Stimulated activated CD8-positive, alpha-beta memory T cell treated with anti-CD3 and anti-CD28 coated beads, Interleukin-2, amount 100 ng/mL, for 48 hours (primary cell): ENCODE measurements around the gene PRTG.
"Not testable (repeated sequence)": the region's sequence is repeated elsewhere in the genome, so short reads cannot be mapped to it uniquely, and the experiment has no call there.

Source experiments
- DNase-seq, 2 donors: peaks; one replicate each; pipeline ENCODE4 v3.0.0-alpha.2; 2020; ENCODE audit warnings: low read depth in 2 of 2

Gene PRTG

GRCh38 chr15:55696221-55696620 lies 46.7 kb downstream of the PRTG start:
- DNase-seq: no peak

- DNase-seq: no peak
These were observed 47.5 kb downstream of the PRTG start for GRCh38 chr15:55695432-55695831.

- no peak for DNase-seq
These were observed 48.3 kb downstream of the PRTG start for GRCh38 chr15:55694652-55695150.

GRCh38 chr15:55693116-55693515 lies 49.8 kb downstream of the PRTG start:
- DNase-seq: not testable (repeated sequence)

- DNase-seq: no peak
These were observed 55.2 kb downstream of the PRTG start for GRCh38 chr15:55687792-55688191.

GRCh38 chr15:55685286-55685685 lies 57.7 kb downstream of the PRTG start:
- no peak for DNase-seq

GRCh38 chr15:55683376-55683775 lies 59.6 kb downstream of the PRTG start:
- no peak for DNase-seq

GRCh38 chr15:55681631-55682030 lies 61.3 kb downstream of the PRTG start:
- DNase-seq: no peak

GRCh38 chr15:55676507-55676906 lies 66.4 kb downstream of the PRTG start:
- DNase-seq: no peak

- no peak for DNase-seq
These were observed 69.7 kb downstream of the PRTG start for GRCh38 chr15:55673287-55673686.

GRCh38 chr15:55669270-55669669 lies 73.7 kb downstream of the PRTG start:
- DNase-seq: no peak

- no peak for DNase-seq
These were observed 77.2 kb downstream of the PRTG start for GRCh38 chr15:55665605-55666227.

GRCh38 chr15:55661428-55661827 lies 81.5 kb downstream of the PRTG start:
- DNase-seq: no peak

- no peak for DNase-seq
These were observed 82.8 kb downstream of the PRTG start for GRCh38 chr15:55660153-55660552.

- no peak for DNase-seq
These were observed 83.5 kb downstream of the PRTG start for GRCh38 chr15:55659481-55659880.

- DNase-seq: no peak
These were observed 84.1 kb downstream of the PRTG start for GRCh38 chr15:55658886-55659285.

- no peak for DNase-seq
These were observed 88.4 kb downstream of the PRTG start for GRCh38 chr15:55654561-55655031.

GRCh38 chr15:55652909-55653495 lies 90.0 kb downstream of the PRTG start:
- no peak for DNase-seq

GRCh38 chr15:55652359-55652758 lies 90.6 kb downstream of the PRTG start:
- DNase-seq: no peak

GRCh38 chr15:55649058-55649423 lies 93.9 kb downstream of the PRTG start:
- DNase-seq: no peak

- no peak for DNase-seq
These were observed 104.2 kb downstream of the PRTG start for GRCh38 chr15:55638764-55639163.

- no peak for DNase-seq
These were observed 105.9 kb downstream of the PRTG start for GRCh38 chr15:55637086-55637485.

- DNase-seq: no peak
These were observed 109.2 kb downstream of the PRTG start for GRCh38 chr15:55633731-55634130.

GRCh38 chr15:55632434-55632833 lies 110.5 kb downstream of the PRTG start:
- no peak for DNase-seq
